Fibroblast of mammary gland (primary cell): Measurements from ENCODE around the gene ZNF688.

Experiments used
- DNase-seq: peaks from one replicate; pipeline ENCODE4 v3.0.0-alpha.2; 2010; ENCODE audit warnings: low read depth
- H3K4me3 ChIP-seq: 2 replicates; pipeline ENCODE4 v1.5.1; 2011; ENCODE audit warnings: low read depth, mild to moderate bottlenecking, low read length, moderate library complexity; ENCODE audit not compliant: control insufficient read depth
- CTCF ChIP-seq: conservative IDR thresholded peaks from 2 replicates; pipeline ENCODE4 v1.5.1; 2011; ENCODE audit warnings: low read depth, low read length, inconsistent platforms; ENCODE audit not compliant: control insufficient read depth, insufficient read depth

The ZNF688 gene

GRCh38 chr16:30535777-30536190 lies 35.7 kb downstream of the ZNF688 start:
- H3K4me3 ChIP-seq: peak overlapping the region; percentile 75
- peak; percentile 71 for DNase-seq
- TF ChIP-seq CTCF: peak; percentile 66

- peak; percentile 25 for DNase-seq
- TF ChIP-seq CTCF: no peak
- H3K4me3 ChIP-seq: peak overlapping the region; percentile 75
Observed at GRCh38 chr16:30535106-30535776, 36.3 kb downstream of the ZNF688 start.

- peak within 1 kb of the TSS; percentile 75 for H3K4me3 ChIP-seq
- DNase-seq: peak; percentile 73
- no peak for TF ChIP-seq CTCF
Observed at GRCh38 chr16:30534368-30535105, 37.0 kb downstream of the ZNF688 start, which contains the start of gene ZNF747. ZNF747 (minus strand) TSS chr16:30534858; CDS start chr16:30534679, 179 bp downstream.

GRCh38 chr16:30533748-30534367 lies 37.7 kb downstream of the ZNF688 start:
- no peak for TF ChIP-seq CTCF
- H3K4me3 ChIP-seq: peak overlapping the region; percentile 75
- DNase-seq: peak; percentile 10

GRCh38 chr16:30533146-30533522 lies 38.4 kb downstream of the ZNF688 start:
- no peak for DNase-seq
- peak overlapping the region; percentile 75 for H3K4me3 ChIP-seq
- TF ChIP-seq CTCF: no peak

GRCh38 chr16:30532285-30533145 lies 39.0 kb downstream of the ZNF688 start:
- no peak for TF ChIP-seq CTCF
- no peak for DNase-seq
- H3K4me3 ChIP-seq: no peak overlapping the region
